ENCODE data around the gene ZNF217.

DNA sequence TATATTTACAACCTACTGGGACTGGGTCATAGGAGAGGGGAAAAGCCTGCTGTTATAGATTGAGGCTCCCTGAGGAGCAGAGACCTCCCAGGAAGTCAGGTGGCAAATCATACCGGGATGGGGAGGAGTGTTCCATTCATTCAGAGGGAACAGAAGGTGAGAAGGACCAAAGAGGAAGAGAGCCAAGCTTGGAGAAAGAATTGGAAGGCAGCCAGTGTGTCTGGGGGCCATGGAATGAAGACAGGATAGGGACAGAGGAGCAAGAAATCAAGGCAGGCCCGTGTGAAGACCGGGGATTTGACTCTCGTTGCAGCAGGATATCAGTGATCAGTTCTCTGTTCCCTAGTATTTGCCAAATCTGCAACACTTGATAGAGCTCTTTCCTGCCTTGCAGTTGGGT, 5.7 kb upstream of the ZNF217 start:
- TF ChIP-seq REST (IDR thresholded peaks at IDR 0.05; ENCODE audit: low read depth) (no peak), EZH2 (IDR thresholded peaks at IDR 0.05) (no peak), POLR2A (IDR thresholded peaks at IDR 0.05; ENCODE audit: borderline replicate concordance, extremely low read depth, insufficient read depth, insufficient read length) (no peak), POLR2AphosphoS5 (IDR thresholded peaks at IDR 0.05; ENCODE audit: low read depth, low read length) (no peak), EZH2phosphoT487 (IDR thresholded peaks at IDR 0.05; ENCODE audit: borderline replicate concordance) (no peak), SIN3A (IDR thresholded peaks at IDR 0.05; ENCODE audit: low read depth) (no peak), ZFX (IDR thresholded peaks at IDR 0.05) (no peak), TCF7L2 (IDR thresholded peaks at IDR 0.05; ENCODE audit: borderline replicate concordance, extremely low read depth, insufficient read depth, insufficient read length) (no peak), RAD21 (IDR thresholded peaks at IDR 0.05; ENCODE audit: low read depth) (no peak), ZNF274 (IDR thresholded peaks at IDR 0.05; ENCODE audit: low read depth, low read length) (no peak), CBX3 (IDR thresholded peaks at IDR 0.05; ENCODE audit: low read depth) (no peak)
- TF ChIP-seq, protein P1, sequence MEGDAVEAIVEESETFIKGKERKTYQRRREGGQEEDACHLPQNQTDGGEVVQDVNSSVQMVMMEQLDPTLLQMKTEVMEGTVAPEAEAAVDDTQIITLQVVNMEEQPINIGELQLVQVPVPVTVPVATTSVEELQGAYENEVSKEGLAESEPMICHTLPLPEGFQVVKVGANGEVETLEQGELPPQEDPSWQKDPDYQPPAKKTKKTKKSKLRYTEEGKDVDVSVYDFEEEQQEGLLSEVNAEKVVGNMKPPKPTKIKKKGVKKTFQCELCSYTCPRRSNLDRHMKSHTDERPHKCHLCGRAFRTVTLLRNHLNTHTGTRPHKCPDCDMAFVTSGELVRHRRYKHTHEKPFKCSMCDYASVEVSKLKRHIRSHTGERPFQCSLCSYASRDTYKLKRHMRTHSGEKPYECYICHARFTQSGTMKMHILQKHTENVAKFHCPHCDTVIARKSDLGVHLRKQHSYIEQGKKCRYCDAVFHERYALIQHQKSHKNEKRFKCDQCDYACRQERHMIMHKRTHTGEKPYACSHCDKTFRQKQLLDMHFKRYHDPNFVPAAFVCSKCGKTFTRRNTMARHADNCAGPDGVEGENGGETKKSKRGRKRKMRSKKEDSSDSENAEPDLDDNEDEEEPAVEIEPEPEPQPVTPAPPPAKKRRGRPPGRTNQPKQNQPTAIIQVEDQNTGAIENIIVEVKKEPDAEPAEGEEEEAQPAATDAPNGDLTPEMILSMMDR (IDR thresholded peaks at IDR 0.05 in 2 of 3, conservative IDR thresholded peaks at IDR 0.05 in 1 of 3; ENCODE audit: borderline replicate concordance in 1 of 3, insufficient read depth in 1 of 3, low read depth in 2 of 3, low read length in 2 of 3), result no peak
- TF ChIP-seq, protein P2, sequence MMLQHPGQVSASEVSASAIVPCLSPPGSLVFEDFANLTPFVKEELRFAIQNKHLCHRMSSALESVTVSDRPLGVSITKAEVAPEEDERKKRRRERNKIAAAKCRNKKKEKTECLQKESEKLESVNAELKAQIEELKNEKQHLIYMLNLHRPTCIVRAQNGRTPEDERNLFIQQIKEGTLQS (IDR thresholded peaks at IDR 0.05), result no peak
- TF ChIP-seq, protein P3, sequence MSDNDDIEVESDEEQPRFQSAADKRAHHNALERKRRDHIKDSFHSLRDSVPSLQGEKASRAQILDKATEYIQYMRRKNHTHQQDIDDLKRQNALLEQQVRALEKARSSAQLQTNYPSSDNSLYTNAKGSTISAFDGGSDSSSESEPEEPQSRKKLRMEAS (IDR thresholded peaks at IDR 0.05), result no peak
